SK-N-SH treated with all-trans-retinoic acid at 6 μM for 48 hours (cell line): ENCODE measurements around the gene S100A14.

ENCODE experiments used
- ATAC-seq: fragments of 200-7000 bp; cut with Tn5 transposase; 3 replicates; pipeline ENCODE4 v1.9.1; 2020; ENCODE audit warnings: mild to moderate bottlenecking, moderate library complexity
- BACH2 ChIP-seq: fragments of 250-450 bp; sonication (Bioruptor Pico); IDR thresholded peaks from 2 replicates; pipeline ENCODE4 v1.9.0; 2021; ENCODE audit warnings: mild to moderate bottlenecking, borderline replicate concordance
- CSDC2 ChIP-seq: fragments of 250-450 bp; sonication (Bioruptor Pico); IDR thresholded peaks from 2 replicates; pipeline ENCODE4 v1.5.0; 2020; ENCODE audit warnings: mild to moderate bottlenecking, moderate library complexity
- ESRRG ChIP-seq: fragments of 250-450 bp; sonication (Bioruptor Pico); IDR thresholded peaks from 2 replicates; pipeline ENCODE4 v1.6.1; 2021; ENCODE audit warnings: mild to moderate bottlenecking
- GLIS3 ChIP-seq: fragments of 250-450 bp; sonication (Bioruptor Pico); IDR thresholded peaks from 2 replicates; pipeline ENCODE4 v1.5.0; 2020; ENCODE audit warnings: mild to moderate bottlenecking, moderate library complexity
- ISL1 ChIP-seq: fragments of 250-450 bp; sonication (Bioruptor Pico); IDR thresholded peaks from 2 replicates; pipeline ENCODE4 v2.1.2; 2022; ENCODE audit warnings: mild to moderate bottlenecking, moderate library complexity
- PPARA ChIP-seq: fragments of 250-450 bp; sonication (Bioruptor Pico); IDR thresholded peaks from 2 replicates; pipeline ENCODE4 v1.5.0; 2020; ENCODE audit warnings: mild to moderate bottlenecking, borderline replicate concordance
- RARB ChIP-seq: fragments of 250-450 bp; sonication (Bioruptor Pico); IDR thresholded peaks from 2 replicates; pipeline ENCODE4 v1.8.0; 2021; ENCODE audit warnings: mild to moderate bottlenecking, moderate library complexity
- SNAI2 ChIP-seq: fragments of 250-450 bp; sonication (Bioruptor Pico); IDR thresholded peaks from 2 replicates; pipeline ENCODE4 v1.5.0; 2020; ENCODE audit warnings: mild to moderate bottlenecking, moderate library complexity
- TCF4 ChIP-seq: fragments of 250-450 bp; sonication (Bioruptor Pico); IDR thresholded peaks from 2 replicates; pipeline ENCODE4 v1.8.0; 2021; ENCODE audit warnings: mild to moderate bottlenecking, moderate library complexity, borderline replicate concordance
- ZC3H10 ChIP-seq: fragments of 250-450 bp; sonication (Bioruptor Pico); IDR thresholded peaks from 2 replicates; pipeline ENCODE4 v1.5.1; 2021; ENCODE audit warnings: mild to moderate bottlenecking, moderate library complexity
- ZFP3 ChIP-seq: fragments of 250-450 bp; sonication (Bioruptor Pico); IDR thresholded peaks from 2 replicates; pipeline ENCODE4 v1.5.0; 2020; ENCODE audit warnings: mild to moderate bottlenecking, moderate library complexity
- ZFP30 ChIP-seq: fragments of 450-650 bp; formaldehyde crosslinking; IDR thresholded peaks from 2 replicates; pipeline ENCODE4 v1.5.0; 2022; ENCODE audit warnings: mild to moderate bottlenecking, moderate library complexity
- ZNF565 ChIP-seq: fragments of 450-650 bp; formaldehyde crosslinking; conservative IDR thresholded peaks from 2 replicates; pipeline ENCODE4 v1.5.0; 2020; ENCODE audit warnings: low read depth, mild to moderate bottlenecking, moderate library complexity
- ZNF70 ChIP-seq: fragments of 450-650 bp; formaldehyde crosslinking; IDR thresholded peaks from 2 replicates; pipeline ENCODE4 v1.5.0; 2020; ENCODE audit warnings: mild to moderate bottlenecking, moderate library complexity
- ZNF8 ChIP-seq: fragments of 450-650 bp; formaldehyde crosslinking; IDR thresholded peaks from 2 replicates; pipeline ENCODE4 v1.5.0; 2020; ENCODE audit warnings: mild to moderate bottlenecking, moderate library complexity
- TF ChIP-seq, protein P1 (sequence below): fragments of 250-450 bp; sonication (Bioruptor Pico); IDR thresholded peaks from 2 replicates; pipeline ENCODE4 v1.5.0; 2020; ENCODE audit warnings: mild to moderate bottlenecking, moderate library complexity
- TF ChIP-seq, protein P2 (sequence below): fragments of 250-450 bp; sonication (Bioruptor Pico); IDR thresholded peaks from 2 replicates; pipeline ENCODE4 v1.8.0; 2021; ENCODE audit warnings: low read depth, mild to moderate bottlenecking, moderate library complexity, borderline replicate concordance
- TF ChIP-seq, protein P3 (sequence below): fragments of 250-450 bp; sonication (Bioruptor Pico); IDR thresholded peaks from 2 replicates; pipeline ENCODE4 v1.8.0; 2020; ENCODE audit warnings: mild to moderate bottlenecking, moderate library complexity, borderline replicate concordance
- TF ChIP-seq, protein P4 (sequence below): fragments of 250-450 bp; sonication (Bioruptor Pico); IDR thresholded peaks from 2 replicates; pipeline ENCODE4 v1.5.1; 2020; ENCODE audit warnings: low read depth, mild to moderate bottlenecking, moderate library complexity

The S100A14 gene

DNA sequence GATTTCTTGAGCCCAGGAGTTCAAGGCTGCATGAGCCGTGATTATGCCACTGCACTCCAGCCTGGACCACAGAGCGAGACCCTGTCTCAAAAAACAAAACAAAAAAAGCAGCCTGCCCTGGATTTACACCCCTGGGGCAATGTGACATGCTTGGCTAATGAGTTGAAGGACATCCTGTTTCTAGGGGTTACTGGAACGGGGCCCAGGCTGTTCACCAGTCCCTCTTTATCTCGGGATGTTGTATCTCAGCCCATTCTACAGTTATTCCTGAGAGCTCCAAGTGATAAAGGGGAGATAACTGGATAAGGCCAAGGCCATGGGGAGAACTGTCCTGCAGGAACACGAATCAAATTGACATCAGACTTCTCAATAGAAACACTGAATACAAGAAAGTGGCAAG, 28.8 kb downstream of the S100A14 start (continued):
- TF ChIP-seq, protein P1, sequence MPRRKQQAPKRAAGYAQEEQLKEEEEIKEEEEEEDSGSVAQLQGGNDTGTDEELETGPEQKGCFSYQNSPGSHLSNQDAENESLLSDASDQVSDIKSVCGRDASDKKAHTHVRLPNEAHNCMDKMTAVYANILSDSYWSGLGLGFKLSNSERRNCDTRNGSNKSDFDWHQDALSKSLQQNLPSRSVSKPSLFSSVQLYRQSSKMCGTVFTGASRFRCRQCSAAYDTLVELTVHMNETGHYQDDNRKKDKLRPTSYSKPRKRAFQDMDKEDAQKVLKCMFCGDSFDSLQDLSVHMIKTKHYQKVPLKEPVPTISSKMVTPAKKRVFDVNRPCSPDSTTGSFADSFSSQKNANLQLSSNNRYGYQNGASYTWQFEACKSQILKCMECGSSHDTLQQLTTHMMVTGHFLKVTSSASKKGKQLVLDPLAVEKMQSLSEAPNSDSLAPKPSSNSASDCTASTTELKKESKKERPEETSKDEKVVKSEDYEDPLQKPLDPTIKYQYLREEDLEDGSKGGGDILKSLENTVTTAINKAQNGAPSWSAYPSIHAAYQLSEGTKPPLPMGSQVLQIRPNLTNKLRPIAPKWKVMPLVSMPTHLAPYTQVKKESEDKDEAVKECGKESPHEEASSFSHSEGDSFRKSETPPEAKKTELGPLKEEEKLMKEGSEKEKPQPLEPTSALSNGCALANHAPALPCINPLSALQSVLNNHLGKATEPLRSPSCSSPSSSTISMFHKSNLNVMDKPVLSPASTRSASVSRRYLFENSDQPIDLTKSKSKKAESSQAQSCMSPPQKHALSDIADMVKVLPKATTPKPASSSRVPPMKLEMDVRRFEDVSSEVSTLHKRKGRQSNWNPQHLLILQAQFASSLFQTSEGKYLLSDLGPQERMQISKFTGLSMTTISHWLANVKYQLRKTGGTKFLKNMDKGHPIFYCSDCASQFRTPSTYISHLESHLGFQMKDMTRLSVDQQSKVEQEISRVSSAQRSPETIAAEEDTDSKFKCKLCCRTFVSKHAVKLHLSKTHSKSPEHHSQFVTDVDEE (CRISPR knock-in tag): no peak
- no peak for TF ChIP-seq ZC3H10
- TF ChIP-seq ZNF8 (CRISPR knock-in tag): no peak
- no peak for TF ChIP-seq ZNF565
- no peak for TF ChIP-seq ZFP3
- TF ChIP-seq ZNF70 (CRISPR knock-in tag): no peak

DNA sequence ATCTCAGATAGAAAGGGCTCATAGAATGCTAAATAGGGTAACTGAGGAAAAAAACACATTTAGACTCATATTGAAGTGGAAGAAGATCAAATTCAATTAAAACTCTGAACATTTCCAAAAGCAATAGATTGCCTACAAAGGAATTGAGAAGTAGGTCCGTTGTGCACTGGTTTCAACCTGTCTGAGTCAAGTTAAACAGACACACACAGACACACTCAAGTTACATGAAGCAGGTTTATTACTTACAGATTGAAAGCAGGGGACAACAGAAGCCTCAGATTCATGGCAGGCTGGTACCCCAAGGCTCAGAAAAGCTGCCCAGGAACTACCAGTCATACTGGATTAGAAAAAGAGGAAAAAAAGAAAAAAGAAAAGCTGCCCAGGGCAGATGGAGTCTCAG, 29.8 kb downstream of the S100A14 start:
- ATAC-seq: peak; percentile 80
- TF ChIP-seq, protein P2, sequence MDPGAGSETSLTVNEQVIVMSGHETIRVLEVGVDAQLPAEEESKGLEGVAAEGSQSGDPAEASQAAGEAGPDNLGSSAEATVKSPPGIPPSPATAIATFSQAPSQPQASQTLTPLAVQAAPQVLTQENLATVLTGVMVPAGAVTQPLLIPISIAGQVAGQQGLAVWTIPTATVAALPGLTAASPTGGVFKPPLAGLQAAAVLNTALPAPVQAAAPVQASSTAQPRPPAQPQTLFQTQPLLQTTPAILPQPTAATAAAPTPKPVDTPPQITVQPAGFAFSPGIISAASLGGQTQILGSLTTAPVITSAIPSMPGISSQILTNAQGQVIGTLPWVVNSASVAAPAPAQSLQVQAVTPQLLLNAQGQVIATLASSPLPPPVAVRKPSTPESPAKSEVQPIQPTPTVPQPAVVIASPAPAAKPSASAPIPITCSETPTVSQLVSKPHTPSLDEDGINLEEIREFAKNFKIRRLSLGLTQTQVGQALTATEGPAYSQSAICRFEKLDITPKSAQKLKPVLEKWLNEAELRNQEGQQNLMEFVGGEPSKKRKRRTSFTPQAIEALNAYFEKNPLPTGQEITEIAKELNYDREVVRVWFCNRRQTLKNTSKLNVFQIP (CRISPR knock-in tag): no peak
- no peak for TF ChIP-seq ZNF8 (CRISPR knock-in tag)
- no peak for TF ChIP-seq SNAI2
- no peak for TF ChIP-seq CSDC2
- TF ChIP-seq, protein P1 (CRISPR knock-in tag): no peak
- TF ChIP-seq ESRRG: no peak
- no peak for TF ChIP-seq ISL1 (CRISPR knock-in tag)
- no peak for TF ChIP-seq ZFP30 (CRISPR knock-in tag)
- TF ChIP-seq ZFP3: no peak
- TF ChIP-seq RARB: no peak

DNA sequence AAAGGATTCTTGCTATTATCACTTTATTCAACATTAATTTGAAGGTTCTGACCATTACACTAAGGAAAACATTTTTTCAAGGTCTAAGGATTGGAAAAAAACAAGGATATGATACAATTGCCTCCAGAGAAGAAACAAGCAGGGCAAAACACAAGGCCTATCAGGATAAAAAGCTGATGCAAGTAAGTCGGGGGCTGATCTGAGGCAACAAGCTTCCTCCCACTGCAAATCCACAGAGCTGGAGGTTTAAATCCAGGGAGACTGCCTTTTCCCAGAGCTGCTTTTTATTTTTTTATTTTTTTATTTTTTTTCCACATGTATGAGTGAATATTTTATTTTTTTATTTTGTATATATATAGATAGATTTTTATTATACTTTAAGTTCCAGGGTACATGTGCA, 31.1 kb downstream of the S100A14 start:
- TF ChIP-seq ISL1 (CRISPR knock-in tag): no peak
- no peak for TF ChIP-seq ZNF565
- no peak for TF ChIP-seq PPARA (CRISPR knock-in tag)
- TF ChIP-seq GLIS3: no peak
- TF ChIP-seq, protein P1 (CRISPR knock-in tag): no peak
- TF ChIP-seq RARB: no peak
- no peak for TF ChIP-seq ZNF70 (CRISPR knock-in tag)
- TF ChIP-seq, protein P3, sequence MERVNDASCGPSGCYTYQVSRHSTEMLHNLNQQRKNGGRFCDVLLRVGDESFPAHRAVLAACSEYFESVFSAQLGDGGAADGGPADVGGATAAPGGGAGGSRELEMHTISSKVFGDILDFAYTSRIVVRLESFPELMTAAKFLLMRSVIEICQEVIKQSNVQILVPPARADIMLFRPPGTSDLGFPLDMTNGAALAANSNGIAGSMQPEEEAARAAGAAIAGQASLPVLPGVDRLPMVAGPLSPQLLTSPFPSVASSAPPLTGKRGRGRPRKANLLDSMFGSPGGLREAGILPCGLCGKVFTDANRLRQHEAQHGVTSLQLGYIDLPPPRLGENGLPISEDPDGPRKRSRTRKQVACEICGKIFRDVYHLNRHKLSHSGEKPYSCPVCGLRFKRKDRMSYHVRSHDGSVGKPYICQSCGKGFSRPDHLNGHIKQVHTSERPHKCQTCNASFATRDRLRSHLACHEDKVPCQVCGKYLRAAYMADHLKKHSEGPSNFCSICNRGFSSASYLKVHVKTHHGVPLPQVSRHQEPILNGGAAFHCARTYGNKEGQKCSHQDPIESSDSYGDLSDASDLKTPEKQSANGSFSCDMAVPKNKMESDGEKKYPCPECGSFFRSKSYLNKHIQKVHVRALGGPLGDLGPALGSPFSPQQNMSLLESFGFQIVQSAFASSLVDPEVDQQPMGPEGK (CRISPR knock-in tag): no peak
- TF ChIP-seq, protein P4, sequence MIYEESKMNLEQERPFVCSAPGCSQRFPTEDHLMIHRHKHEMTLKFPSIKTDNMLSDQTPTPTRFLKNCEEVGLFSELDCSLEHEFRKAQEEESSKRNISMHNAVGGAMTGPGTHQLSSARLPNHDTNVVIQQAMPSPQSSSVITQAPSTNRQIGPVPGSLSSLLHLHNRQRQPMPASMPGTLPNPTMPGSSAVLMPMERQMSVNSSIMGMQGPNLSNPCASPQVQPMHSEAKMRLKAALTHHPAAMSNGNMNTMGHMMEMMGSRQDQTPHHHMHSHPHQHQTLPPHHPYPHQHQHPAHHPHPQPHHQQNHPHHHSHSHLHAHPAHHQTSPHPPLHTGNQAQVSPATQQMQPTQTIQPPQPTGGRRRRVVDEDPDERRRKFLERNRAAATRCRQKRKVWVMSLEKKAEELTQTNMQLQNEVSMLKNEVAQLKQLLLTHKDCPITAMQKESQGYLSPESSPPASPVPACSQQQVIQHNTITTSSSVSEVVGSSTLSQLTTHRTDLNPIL (CRISPR knock-in tag): no peak
- no peak for TF ChIP-seq ZFP3
- no peak for TF ChIP-seq CSDC2
- TF ChIP-seq BACH2: no peak
- no peak for TF ChIP-seq ESRRG
- TF ChIP-seq, protein P2 (CRISPR knock-in tag): no peak
- no peak for TF ChIP-seq TCF4
- TF ChIP-seq SNAI2: no peak
- no peak for TF ChIP-seq ZC3H10

More for the DNA sequence above, 31.1 kb downstream of the S100A14 start:
- no peak for ATAC-seq
